A673 (cell line): Measurements from ENCODE around the gene SYNC. TPM values are rescaled to one million over a fixed set of nuclear protein-coding genes. Genes with fewer than 3 reads are reported as not detected.
"Not testable (repeated sequence)": the region's sequence is repeated elsewhere in the genome, so short reads cannot be mapped to it uniquely, and the experiment has no call there.

Source experiments
- BruUV-seq: library from RNA; stranded (reverse); fragments of 400-500 nt; replicated peaks from 2 replicates; lab custom pipeline; 2021; lab: Mats Ljungman, UMichigan
- CTCF ChIA-PET: fragments of 300-600 bp; sonication (Branson Sonifier 250); formaldehyde crosslinking; loops from one replicate; lab custom pipeline; 2022; ENCODE audit warnings: antibody characterized with exemption; lab: Charles Lee
- POLR2A ChIA-PET: fragments of 300-600 bp; sonication (Branson Sonifier 250); formaldehyde crosslinking; loops from one replicate; lab custom pipeline; 2022; ENCODE audit warnings: antibody characterized with exemption; ENCODE audit not compliant: low non-redundant PET; lab: Charles Lee
- DNase-seq: peaks from one replicate; pipeline ENCODE4 v3.0.0-alpha.2; 2015; ENCODE audit warnings: low spot score
- H3K27ac ChIP-seq: fragments of 200-600 bp; sonication (generic); 2 replicates; pipeline ENCODE4 v1.5.1; 2016; ENCODE audit warnings: mixed run types, low read depth, mild to moderate bottlenecking, mixed read lengths, antibody characterized with exemption, low read length; ENCODE audit not compliant: poor library complexity, severe bottlenecking
- H3K27me3 ChIP-seq: fragments of 200-600 bp; sonication (generic); replicated peaks from 2 replicates; pipeline ENCODE4 v1.6.1; 2017; ENCODE audit warnings: mixed run types, low read depth, mild to moderate bottlenecking, mixed read lengths, antibody characterized with exemption, low read length; ENCODE audit not compliant: insufficient read depth, poor library complexity
- H3K36me3 ChIP-seq: fragments of 200-600 bp; sonication (generic); 2 replicates; pipeline ENCODE4 v1.6.1; 2016; ENCODE audit warnings: mixed run types, mild to moderate bottlenecking, mixed read lengths, antibody characterized with exemption, low read length; ENCODE audit not compliant: insufficient read depth, poor library complexity, severe bottlenecking
- H3K4me1 ChIP-seq: fragments of 200-600 bp; sonication (generic); 2 replicates; pipeline ENCODE4 v1.6.1; 2017; ENCODE audit warnings: mixed run types, mild to moderate bottlenecking, mixed read lengths, antibody characterized with exemption, low read length; ENCODE audit not compliant: insufficient read depth, poor library complexity, severe bottlenecking
- H3K4me3 ChIP-seq: fragments of 200-600 bp; sonication (generic); 2 replicates; pipeline ENCODE4 v1.5.1; 2016; ENCODE audit warnings: low read depth, mixed run types, mild to moderate bottlenecking, mixed read lengths, low read length; ENCODE audit not compliant: poor library complexity, severe bottlenecking
- H3K9me3 ChIP-seq: fragments of 200-600 bp; sonication (generic); 2 replicates; pipeline ENCODE4 v1.6.1; 2016; ENCODE audit warnings: mixed run types, low read depth, mild to moderate bottlenecking, mixed read lengths, antibody characterized with exemption, low read length; ENCODE audit not compliant: poor library complexity, severe bottlenecking
- EZH2 ChIP-seq: fragments of 200-600 bp; sonication (generic); IDR thresholded peaks from 2 replicates; pipeline ENCODE4 v1.6.1; 2017; ENCODE audit warnings: borderline replicate concordance, low read depth, mild to moderate bottlenecking, mixed read lengths, antibody characterized with exemption, low read length; ENCODE audit not compliant: poor library complexity, severe bottlenecking
- intact Hi-C: fragments of 100-400 bp; cut with micrococcal nuclease; formaldehyde crosslinking; loops from one replicate; pipeline ENCODE4 v1.10.0; 2022; ENCODE audit not compliant: unreplicated experiment
- total RNA-seq: library from RNA; stranded (reverse); gene quantifications from 2 replicates; pipeline ENCODE4 v1.2.3, GENCODE V29; 2021
- TF ChIP-seq, protein P1 (sequence below): fragments of 300-800, 200-600 bp; sonication (generic); conservative IDR thresholded peaks from 2 replicates; pipeline ENCODE4 v1.5.1; 2017; ENCODE audit warnings: low read depth, mild to moderate bottlenecking, antibody characterized with exemption, low read length, moderate library complexity, mixed read lengths

Gene SYNC
- total RNA-seq, 1 experiment from 2014 or later = 0.71 TPM

DNA sequence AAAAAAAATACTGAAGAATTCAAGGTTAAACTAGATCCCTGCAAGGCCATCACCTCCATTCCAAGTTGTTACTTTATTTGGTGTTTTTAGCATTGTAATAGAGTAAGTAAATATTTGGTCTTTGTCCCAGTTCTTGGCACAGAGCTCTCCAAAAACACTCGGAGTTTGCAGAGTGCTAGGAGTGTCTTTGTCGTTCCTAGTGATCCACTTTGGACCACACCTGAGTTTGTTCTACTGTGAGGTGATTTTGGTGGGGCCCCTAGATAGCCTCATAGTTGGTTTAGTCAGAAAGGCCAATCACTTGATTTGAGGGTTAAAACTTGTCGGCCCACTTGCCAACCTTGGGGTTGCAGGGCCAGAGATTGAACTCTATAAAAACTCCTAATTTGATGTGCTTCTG is 25.6 kb downstream of the SYNC start:
- POLR2A ChIA-PET = no interaction called here
- Histone ChIP-seq H3K36me3 (peaks cover 97% of the 10 kb centered on the region), H3K4me1 (no peaks in the 10 kb centered on the region), H3K27me3 (no peaks in the 10 kb centered on the region), H3K27ac (no peak overlapping the region), H3K9me3 (no peaks in the 10 kb centered on the region), H3K4me3 (no peak overlapping the region)
- no TSS peak for BruUV-seq
- no peak for DNase-seq
- intact Hi-C loops = no loop called here
- TF ChIP-seq, protein P1, sequence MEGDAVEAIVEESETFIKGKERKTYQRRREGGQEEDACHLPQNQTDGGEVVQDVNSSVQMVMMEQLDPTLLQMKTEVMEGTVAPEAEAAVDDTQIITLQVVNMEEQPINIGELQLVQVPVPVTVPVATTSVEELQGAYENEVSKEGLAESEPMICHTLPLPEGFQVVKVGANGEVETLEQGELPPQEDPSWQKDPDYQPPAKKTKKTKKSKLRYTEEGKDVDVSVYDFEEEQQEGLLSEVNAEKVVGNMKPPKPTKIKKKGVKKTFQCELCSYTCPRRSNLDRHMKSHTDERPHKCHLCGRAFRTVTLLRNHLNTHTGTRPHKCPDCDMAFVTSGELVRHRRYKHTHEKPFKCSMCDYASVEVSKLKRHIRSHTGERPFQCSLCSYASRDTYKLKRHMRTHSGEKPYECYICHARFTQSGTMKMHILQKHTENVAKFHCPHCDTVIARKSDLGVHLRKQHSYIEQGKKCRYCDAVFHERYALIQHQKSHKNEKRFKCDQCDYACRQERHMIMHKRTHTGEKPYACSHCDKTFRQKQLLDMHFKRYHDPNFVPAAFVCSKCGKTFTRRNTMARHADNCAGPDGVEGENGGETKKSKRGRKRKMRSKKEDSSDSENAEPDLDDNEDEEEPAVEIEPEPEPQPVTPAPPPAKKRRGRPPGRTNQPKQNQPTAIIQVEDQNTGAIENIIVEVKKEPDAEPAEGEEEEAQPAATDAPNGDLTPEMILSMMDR = no peak
- no peak for TF ChIP-seq EZH2
- CTCF ChIA-PET = no interaction called here

- H3K4me1 ChIP-seq, H3K27ac ChIP-seq, CTCF ChIA-PET, H3K4me3 ChIP-seq, H3K27me3 ChIP-seq, POLR2A ChIA-PET, H3K9me3 ChIP-seq, BruUV-seq, DNase-seq, intact Hi-C loops: not testable (repeated sequence)
- H3K36me3 ChIP-seq = peaks cover 98% of the 10 kb centered on the region
These were observed 33.9 kb downstream of the SYNC start for GRCh38 chr1:32668716-32669115.

GRCh38 chr1:32666901-32667566 is 35.5 kb downstream of the SYNC start:
- H3K27ac ChIP-seq = no peak overlapping the region
- TF ChIP-seq, protein P1 = no peak
- TF ChIP-seq EZH2 = no peak
- H3K4me3 ChIP-seq = no peak overlapping the region
- ChIA-PET POLR2A (no interaction called here), CTCF (no interaction called here)
- peaks cover 95% of the 10 kb centered on the region for H3K36me3 ChIP-seq
- no peaks in the 10 kb centered on the region for H3K4me1 ChIP-seq
- no peaks in the 10 kb centered on the region for H3K9me3 ChIP-seq
- no TSS peak for BruUV-seq
- intact Hi-C loops = no loop called here
- no peak for DNase-seq
- H3K27me3 ChIP-seq = no peaks in the 10 kb centered on the region

GRCh38 chr1:32665915-32666314 is 36.7 kb downstream of the SYNC start:
- no peak for DNase-seq
- CTCF ChIA-PET = interaction anchor here (0.6 to 0.7 kb wide), 2 partner anchors 48 to 171 kb away, joined by 3 read pairs; no protein-coding TSS in a partner anchor
- POLR2A ChIA-PET = no interaction called here

More at GRCh38 chr1:32665915-32666314, 36.7 kb downstream of the SYNC start:
- Histone ChIP-seq H3K4me3 (no peak overlapping the region), H3K9me3 (no peaks in the 10 kb centered on the region), H3K27ac (no peak overlapping the region), H3K27me3 (no peaks in the 10 kb centered on the region), H3K4me1 (no peaks in the 10 kb centered on the region), H3K36me3 (peaks cover 95% of the 10 kb centered on the region)
- no TSS peak for BruUV-seq
- intact Hi-C loops = no loop called here
- no peak for TF ChIP-seq EZH2
- TF ChIP-seq, protein P1 = no peak
